LNCaP clone FGC (cell line): ENCODE measurements around the gene CAT.

ENCODE experiments used
- DNase-seq: peaks from one replicate; pipeline ENCODE4 v3.0.0-alpha.2; 2011; ENCODE audit warnings: low read depth
- H3K4me3 ChIP-seq: 2 replicates; pipeline ENCODE4 v1.5.1; 2011; ENCODE audit warnings: mild to moderate bottlenecking, low read depth, low read length, control low read depth
- TF ChIP-seq, protein P1 (sequence below): IDR thresholded peaks from 2 replicates; pipeline ENCODE4 v1.5.1; 2012; ENCODE audit warnings: mild to moderate bottlenecking; ENCODE audit not compliant: control insufficient read depth, insufficient read depth; ENCODE audit errors: extremely low read depth

The CAT gene

DNA sequence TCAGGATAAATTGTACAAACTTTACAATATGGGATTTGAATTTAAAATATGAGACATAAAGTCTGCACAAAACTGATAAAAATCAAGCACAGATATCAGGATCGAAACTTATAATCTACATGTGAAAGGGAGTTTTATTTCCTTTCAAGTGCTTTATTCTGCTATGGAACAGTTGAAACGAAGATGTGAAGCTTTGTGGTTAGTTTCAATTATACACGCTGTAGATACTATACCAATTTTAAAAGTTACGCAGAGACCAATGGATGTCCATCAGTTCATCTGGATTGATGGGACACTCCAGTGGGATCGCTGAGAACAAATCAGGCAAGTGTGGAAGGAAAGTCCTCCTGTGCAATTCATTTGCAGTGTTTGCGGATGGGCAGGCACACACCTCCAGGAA is 34.5 kb upstream of the CAT start:
- no peak for DNase-seq
- H3K4me3 ChIP-seq, result no peak overlapping the region
- TF ChIP-seq, protein P1, sequence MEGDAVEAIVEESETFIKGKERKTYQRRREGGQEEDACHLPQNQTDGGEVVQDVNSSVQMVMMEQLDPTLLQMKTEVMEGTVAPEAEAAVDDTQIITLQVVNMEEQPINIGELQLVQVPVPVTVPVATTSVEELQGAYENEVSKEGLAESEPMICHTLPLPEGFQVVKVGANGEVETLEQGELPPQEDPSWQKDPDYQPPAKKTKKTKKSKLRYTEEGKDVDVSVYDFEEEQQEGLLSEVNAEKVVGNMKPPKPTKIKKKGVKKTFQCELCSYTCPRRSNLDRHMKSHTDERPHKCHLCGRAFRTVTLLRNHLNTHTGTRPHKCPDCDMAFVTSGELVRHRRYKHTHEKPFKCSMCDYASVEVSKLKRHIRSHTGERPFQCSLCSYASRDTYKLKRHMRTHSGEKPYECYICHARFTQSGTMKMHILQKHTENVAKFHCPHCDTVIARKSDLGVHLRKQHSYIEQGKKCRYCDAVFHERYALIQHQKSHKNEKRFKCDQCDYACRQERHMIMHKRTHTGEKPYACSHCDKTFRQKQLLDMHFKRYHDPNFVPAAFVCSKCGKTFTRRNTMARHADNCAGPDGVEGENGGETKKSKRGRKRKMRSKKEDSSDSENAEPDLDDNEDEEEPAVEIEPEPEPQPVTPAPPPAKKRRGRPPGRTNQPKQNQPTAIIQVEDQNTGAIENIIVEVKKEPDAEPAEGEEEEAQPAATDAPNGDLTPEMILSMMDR, result no peak

DNA sequence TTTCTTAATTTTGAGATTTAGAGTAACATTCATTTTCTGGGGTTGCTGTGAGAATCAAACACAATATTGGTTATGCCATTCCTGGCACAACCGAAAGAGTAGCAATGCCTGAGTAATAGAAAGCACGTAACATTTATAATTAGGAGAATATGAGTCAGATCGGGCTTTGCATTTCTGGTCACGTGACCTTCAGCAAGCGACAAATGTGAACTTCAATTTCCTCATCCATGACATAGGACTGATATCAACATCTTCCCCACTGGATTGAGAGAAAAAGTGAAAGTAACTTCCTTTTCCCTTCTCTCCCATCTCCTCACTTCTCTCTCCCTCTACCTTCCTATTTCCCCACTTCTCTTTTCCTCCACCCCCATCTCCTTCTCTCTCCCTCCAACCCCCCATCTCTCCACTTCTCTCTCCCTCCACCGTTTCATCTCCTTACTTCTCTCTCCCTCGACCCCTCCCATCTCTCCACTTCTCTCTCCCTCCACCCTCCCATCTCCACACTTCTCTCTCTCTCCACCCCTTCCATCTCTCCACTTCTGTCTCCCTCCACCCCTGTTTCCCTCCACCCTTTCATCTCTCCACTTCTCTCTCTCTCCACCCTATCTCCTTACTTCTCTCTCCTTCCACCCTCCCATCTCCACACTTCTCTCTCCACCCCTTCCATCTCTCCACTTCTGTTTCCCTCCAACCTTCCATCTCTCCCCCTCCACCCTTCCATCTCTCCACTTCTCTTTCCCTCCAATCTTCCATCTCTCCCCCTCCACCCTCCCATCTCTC is 33.5 kb upstream of the CAT start:
- H3K4me3 ChIP-seq, result no peak overlapping the region
- no peak for DNase-seq
- TF ChIP-seq, protein P1, result no peak

GRCh38 chr11:34406413-34406812 is 32.3 kb upstream of the CAT start:
- TF ChIP-seq, protein P1, result no peak
- H3K4me3 ChIP-seq, result no peak overlapping the region
- DNase-seq, result no peak

- no peak overlapping the region for H3K4me3 ChIP-seq
- DNase-seq, result peak; percentile 76
- TF ChIP-seq, protein P1, result no peak
These were observed 31.5 kb upstream of the CAT start for GRCh38 chr11:34407121-34407813.

DNA sequence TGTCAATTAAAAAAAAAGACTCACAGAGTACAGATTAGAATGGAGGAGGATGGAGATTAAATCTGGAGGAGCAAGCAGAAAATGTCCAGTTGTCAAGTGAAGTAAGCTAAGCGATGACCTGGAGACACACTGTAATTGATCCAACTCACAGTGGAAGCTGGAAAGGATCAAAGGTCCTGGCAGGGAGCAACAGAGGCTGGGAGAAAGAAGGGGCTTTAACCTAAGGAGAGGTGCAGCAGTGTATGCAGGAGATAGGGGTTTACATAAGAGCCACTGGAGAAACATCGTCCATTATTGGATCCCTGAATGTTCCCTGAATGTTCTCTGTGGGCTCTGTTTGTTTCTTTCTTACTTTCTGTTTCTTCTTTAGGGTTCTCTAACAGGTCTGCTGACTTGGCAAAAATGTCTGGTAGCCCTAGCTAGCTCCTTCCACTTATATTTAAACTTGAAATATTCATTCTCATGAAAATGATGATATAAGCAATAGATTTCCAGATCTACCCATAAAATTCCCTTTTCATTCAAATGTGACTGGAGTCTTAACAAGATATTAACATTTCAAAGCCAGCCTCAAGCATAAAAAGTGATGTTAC is 30.1 kb upstream of the CAT start:
- no peak overlapping the region for H3K4me3 ChIP-seq
- TF ChIP-seq, protein P1, result no peak

GRCh38 chr11:34411111-34411510 is 27.6 kb upstream of the CAT start:
- DNase-seq, result no peak
- H3K4me3 ChIP-seq, result no peak overlapping the region
- TF ChIP-seq, protein P1, result no peak

More for the DNA sequence above, 30.1 kb upstream of the CAT start:
- DNase-seq, result no peak
